Naive thymus-derived CD4-positive, alpha-beta T cell (primary cell): Measurements from ENCODE around the gene CDK6. TPM values are rescaled to one million over a fixed set of nuclear protein-coding genes. Genes with fewer than 3 reads are reported as not detected.
A peak's percentile ranks its signal among the peaks of the same experiment; 100 is the strongest.

Source experiments
- ATAC-seq: fragments of 150-1000 bp; cut with Tn5 transposase; 2 replicates; pipeline ENCODE4 v1.10.0; 2021; ENCODE audit warnings: mild to moderate bottlenecking, moderate library complexity
- CTCF ChIA-PET: fragments of 350-600 bp; sonication (Branson Sonifier 250); formaldehyde crosslinking; loops from one replicate; lab custom pipeline; 2021; ENCODE audit warnings: antibody characterized with exemption; lab: Charles Lee
- POLR2A ChIA-PET: fragments of 350-600 bp; sonication (Branson Sonifier 250); formaldehyde crosslinking; loops from one replicate; lab custom pipeline; 2021; ENCODE audit warnings: antibody characterized with exemption, inconsistent platforms; lab: Charles Lee
- DNase-seq, 9 donors: peaks; one replicate each; pipeline versions ENCODE4 v3.0.0 to v3.0.0-alpha.2; 2020 to 2022; ENCODE audit warnings: mixed read lengths in 1 of 9
- H3K27ac ChIP-seq: one replicate; pipeline ENCODE4 v1.7.0; 2013; ENCODE audit warnings: mild to moderate bottlenecking, low read depth, low read length, moderate library complexity
- H3K27me3 ChIP-seq, 2 donors: one replicate each; pipeline ENCODE4 v1.7.0; 2013; ENCODE audit warnings: low read length in 2 of 2, mild to moderate bottlenecking in 2 of 2, moderate library complexity in 2 of 2; ENCODE audit not compliant: control insufficient read depth in 2 of 2, insufficient read depth in 2 of 2
- H3K36me3 ChIP-seq, 3 experiments: 1 replicate in 2 of 3; 2 replicates in 1 of 3; pipeline ENCODE4 v1.7.0; 2013; ENCODE audit warnings: low read length in 3 of 3, mild to moderate bottlenecking in 3 of 3, moderate library complexity in 1 of 3; ENCODE audit not compliant: insufficient read depth in 3 of 3, control insufficient read depth in 2 of 3
- H3K4me1 ChIP-seq, 2 donors: one replicate each; pipeline ENCODE4 v1.7.0; 2013; ENCODE audit warnings: low read length in 2 of 2, mild to moderate bottlenecking in 2 of 2, moderate library complexity in 1 of 2; ENCODE audit not compliant: control insufficient read depth in 2 of 2, insufficient read depth in 2 of 2
- H3K4me3 ChIP-seq: 2 replicates; pipeline ENCODE4 v1.7.0; 2013; ENCODE audit warnings: mild to moderate bottlenecking, low read length
- H3K9me3 ChIP-seq, 3 experiments: 1 replicate in 2 of 3; 2 replicates in 1 of 3; pipeline ENCODE4 v1.7.0; 2013; ENCODE audit warnings: low read length in 3 of 3; ENCODE audit not compliant: control insufficient read depth in 2 of 3
- H3K27ac Mint-ChIP-seq, 9 donors: one replicate each; pipeline ENCODE4 v1.8.0; 2020 to 2022; ENCODE audit warnings: mixed read lengths in 9 of 9, mild to moderate bottlenecking in 8 of 9, moderate library complexity in 5 of 9, inconsistent platforms in 2 of 9
- H3K27me3 Mint-ChIP-seq, 5 donors: one replicate each; pipeline ENCODE4 v1.8.0; 2021 to 2022; ENCODE audit warnings: mixed read lengths in 5 of 5, mild to moderate bottlenecking in 1 of 5
- H3K36me3 Mint-ChIP-seq, 5 donors: one replicate each; pipeline ENCODE4 v1.8.0; 2020 to 2022; ENCODE audit warnings: mixed read lengths in 5 of 5, mild to moderate bottlenecking in 3 of 5, inconsistent platforms in 1 of 5
- H3K4me1 Mint-ChIP-seq, 7 donors: one replicate each; pipeline ENCODE4 v1.8.0; 2020 to 2022; ENCODE audit warnings: mixed read lengths in 7 of 7, mild to moderate bottlenecking in 3 of 7, inconsistent platforms in 1 of 7
- H3K4me3 Mint-ChIP-seq, 10 donors: one replicate each; pipeline ENCODE4 v1.8.0; 2020 to 2022; ENCODE audit warnings: mild to moderate bottlenecking in 10 of 10, mixed read lengths in 10 of 10, moderate library complexity in 6 of 10, inconsistent platforms in 2 of 10
- H3K9me3 Mint-ChIP-seq, 11 donors: one replicate each; pipeline ENCODE4 v1.8.0; 2020 to 2022; ENCODE audit warnings: mixed read lengths in 11 of 11, mild to moderate bottlenecking in 4 of 11, inconsistent platforms in 1 of 11, moderate library complexity in 1 of 11
- intact Hi-C, 2 donors: fragments of 100-400 bp; cut with micrococcal nuclease; formaldehyde crosslinking; loops; one replicate each; pipeline ENCODE4 v1.15.1; 2023
- polyA plus RNA-seq, 2 donors: library from polyadenylated mRNA; unstranded; fragments of 300-500 nt; fragmentation: Illumina TruSeq; gene quantifications; one replicate each; pipeline ENCODE4 v1.2.3, GENCODE V29; 2021
- total RNA-seq, 6 experiments: library from RNA in 5 of 6; stranded (reverse) in 5 of 6; gene quantifications; 1 replicate in 5 of 6; 2 replicates in 1 of 6; pipeline ENCODE4 v1.2.3 and lab custom pipeline; 2021 to 2026

CDK6 gene
- total and polyA plus RNA-seq, 7 experiments from 2014 or later = 15.8 to 156 (median 36.8) TPM

GRCh38 chr7:92768501-92769393 lies 67.6 kb downstream of the CDK6 start:
- H3K27me3 Mint-ChIP-seq = no peaks in the 10 kb centered on the region
- no peak overlapping the region for H3K4me3 ChIP-seq
- H3K4me1 Mint-ChIP-seq = peaks cover 24 to 59% (median 32%) of the 10 kb centered on the region in 7 donors
- ChIA-PET CTCF (no interaction called here), POLR2A (no interaction called here)
- H3K4me3 Mint-ChIP-seq = peak overlapping the region in 1 of 10 donors; percentile 45
- H3K36me3 Mint-ChIP-seq = peaks cover 12 to 42% (median 28%) of the 10 kb centered on the region in 5 donors
- no peaks in the 10 kb centered on the region for H3K9me3 ChIP-seq
- ATAC-seq (no peak), DNase-seq (peak in 1 of 9 donors; percentile 29)
- peak overlapping the region in 4 of 9 donors; percentile 26 to 69 (median 39) for H3K27ac Mint-ChIP-seq
- intact Hi-C loops = loop anchor here (5.0 to 10.0 kb wide), 3 partner anchors 39 to 64 kb away; no protein-coding TSS in a partner anchor
- no peak overlapping the region for H3K27ac ChIP-seq
- no peaks in the 10 kb centered on the region for H3K4me1 ChIP-seq
- peaks cover 0 to 8% (median 0%) of the 10 kb centered on the region in 3 experiments for H3K36me3 ChIP-seq
- H3K27me3 ChIP-seq = no peaks in the 10 kb centered on the region
- H3K9me3 Mint-ChIP-seq = no peaks in the 10 kb centered on the region

- ATAC-seq = no peak
- no peaks in the 10 kb centered on the region for H3K36me3 ChIP-seq
- no peak for DNase-seq
- peak overlapping the region in 1 of 9 donors; percentile 68 for H3K27ac Mint-ChIP-seq
- CTCF ChIA-PET = no interaction called here
- intact Hi-C loops = loop anchor here (5.0 to 10.0 kb wide), 3 partner anchors 40 to 65 kb away; no protein-coding TSS in a partner anchor
- no peak overlapping the region for H3K4me3 ChIP-seq
- peaks cover 7 to 33% (median 16%) of the 10 kb centered on the region in 5 donors for H3K36me3 Mint-ChIP-seq
- POLR2A ChIA-PET = no interaction called here
- no peak overlapping the region for H3K27ac ChIP-seq
- peaks cover 24 to 52% (median 30%) of the 10 kb centered on the region in 7 donors for H3K4me1 Mint-ChIP-seq
- H3K27me3 Mint-ChIP-seq = no peaks in the 10 kb centered on the region
- no peaks in the 10 kb centered on the region for H3K4me1 ChIP-seq
- no peak overlapping the region for H3K4me3 Mint-ChIP-seq
- H3K27me3 ChIP-seq = no peaks in the 10 kb centered on the region
- no peaks in the 10 kb centered on the region for H3K9me3 ChIP-seq
- no peaks in the 10 kb centered on the region for H3K9me3 Mint-ChIP-seq
These were observed 68.9 kb downstream of the CDK6 start for GRCh38 chr7:92767437-92767836.

GRCh38 chr7:92766461-92767003 lies 69.8 kb downstream of the CDK6 start:
- POLR2A ChIA-PET = no interaction called here
- H3K4me1 ChIP-seq = no peaks in the 10 kb centered on the region
- Mint-ChIP-seq H3K27ac (peak overlapping the region in 1 of 9 donors; percentile 25), H3K4me3 (no peak overlapping the region), H3K9me3 (no peaks in the 10 kb centered on the region), H3K27me3 (no peaks in the 10 kb centered on the region), H3K4me1 (peaks cover 24 to 57% (median 31%) of the 10 kb centered on the region in 7 donors), H3K36me3 (peaks cover 7 to 38% (median 21%) of the 10 kb centered on the region in 5 donors)
- no peaks in the 10 kb centered on the region for H3K27me3 ChIP-seq
- no peaks in the 10 kb centered on the region for H3K36me3 ChIP-seq
- H3K27ac ChIP-seq = no peak overlapping the region
- ATAC-seq (no peak), DNase-seq (no peak)
- CTCF ChIA-PET = no interaction called here
- H3K9me3 ChIP-seq = no peaks in the 10 kb centered on the region
- no peak overlapping the region for H3K4me3 ChIP-seq
- intact Hi-C loops = loop anchor here (5.0 to 10.0 kb wide), 3 partner anchors 41 to 66 kb away; no protein-coding TSS in a partner anchor

- Histone ChIP-seq H3K4me1 (no peaks in the 10 kb centered on the region), H3K4me3 (no peak overlapping the region), H3K36me3 (no peaks in the 10 kb centered on the region), H3K27ac (no peak overlapping the region), H3K27me3 (no peaks in the 10 kb centered on the region), H3K9me3 (no peaks in the 10 kb centered on the region)
- POLR2A ChIA-PET = no interaction called here
- DNase-seq = no peak
- H3K4me3 Mint-ChIP-seq = no peak overlapping the region
- H3K27ac Mint-ChIP-seq = peak overlapping the region in 2 of 9 donors; percentile 4 to 6
- CTCF ChIA-PET = no interaction called here
- intact Hi-C loops = loop anchor here (5.0 to 10.0 kb wide), 3 partner anchors 42 to 67 kb away; no protein-coding TSS in a partner anchor
- H3K9me3 Mint-ChIP-seq = no peaks in the 10 kb centered on the region
- no peak for ATAC-seq
- no peaks in the 10 kb centered on the region for H3K27me3 Mint-ChIP-seq
- peaks cover 24 to 58% (median 29%) of the 10 kb centered on the region in 7 donors for H3K4me1 Mint-ChIP-seq
- peaks cover 7 to 40% (median 25%) of the 10 kb centered on the region in 5 donors for H3K36me3 Mint-ChIP-seq
These were observed 70.6 kb downstream of the CDK6 start for GRCh38 chr7:92765725-92766124.

GRCh38 chr7:92763636-92764423 lies 72.5 kb downstream of the CDK6 start:
- Mint-ChIP-seq H3K36me3 (peaks cover 13 to 45% (median 22%) of the 10 kb centered on the region in 5 donors), H3K9me3 (peaks cover 0 to under 1% (median 0%) of the 10 kb centered on the region in 11 donors), H3K4me1 (peaks cover 15 to 61% (median 29%) of the 10 kb centered on the region in 7 donors), H3K27me3 (no peaks in the 10 kb centered on the region), H3K27ac (no peak overlapping the region), H3K4me3 (no peak overlapping the region)
- no peaks in the 10 kb centered on the region for H3K36me3 ChIP-seq
- no peaks in the 10 kb centered on the region for H3K9me3 ChIP-seq
- no peak for DNase-seq
- no peak for ATAC-seq
- H3K4me3 ChIP-seq = no peak overlapping the region
- no peak overlapping the region for H3K27ac ChIP-seq
- intact Hi-C loops = loop anchor here in 1 of 2 donors (10.0 kb wide), 1 partner anchor 51 kb away; no protein-coding TSS in a partner anchor
- ChIA-PET CTCF (no interaction called here), POLR2A (no interaction called here)
- no peaks in the 10 kb centered on the region for H3K27me3 ChIP-seq
- no peaks in the 10 kb centered on the region for H3K4me1 ChIP-seq

- no peaks in the 10 kb centered on the region for H3K9me3 ChIP-seq
- Mint-ChIP-seq H3K36me3 (peaks cover 10 to 49% (median 25%) of the 10 kb centered on the region in 5 donors), H3K9me3 (peaks cover 0 to 4% (median 0%) of the 10 kb centered on the region in 11 donors), H3K4me1 (peaks cover 6 to 61% (median 20%) of the 10 kb centered on the region in 7 donors), H3K27ac (no peak overlapping the region), H3K27me3 (no peaks in the 10 kb centered on the region), H3K4me3 (no peak overlapping the region)
- intact Hi-C loops = loop anchor here in 1 of 2 donors (10.0 kb wide), 1 partner anchor 52 kb away; no protein-coding TSS in a partner anchor
- H3K36me3 ChIP-seq = no peaks in the 10 kb centered on the region
- no peaks in the 10 kb centered on the region for H3K27me3 ChIP-seq
- no peak overlapping the region for H3K27ac ChIP-seq
- H3K4me1 ChIP-seq = no peaks in the 10 kb centered on the region
- ATAC-seq (no peak), DNase-seq (no peak)
- ChIA-PET CTCF (no interaction called here), POLR2A (no interaction called here)
- no peak overlapping the region for H3K4me3 ChIP-seq
These were observed 73.5 kb downstream of the CDK6 start for GRCh38 chr7:92762851-92763250.
